NB4 (cell line): ENCODE data around the gene CDC123.
A peak's percentile ranks its signal among the peaks of the same experiment; 100 is the strongest.

Experiments used
- DNase-seq: peaks from one replicate; pipeline ENCODE4 v3.0.0; 2010; ENCODE audit warnings: low read depth
- H3K4me3 ChIP-seq: one replicate; pipeline ENCODE4 v1.5.1; 2011; ENCODE audit warnings: mild to moderate bottlenecking, low read depth, low read length, moderate library complexity
- CTCF ChIP-seq: IDR thresholded peaks from one replicate; pipeline ENCODE4 v1.5.1; 2012; ENCODE audit warnings: low read depth, low read length
- MYC ChIP-seq: IDR thresholded peaks from 2 replicates; pipeline ENCODE4 v1.6.1; 2011; ENCODE audit warnings: low read depth, low read length
- POLR2A ChIP-seq: IDR thresholded peaks from 2 replicates; pipeline ENCODE4 v1.6.1; 2011; ENCODE audit warnings: mild to moderate bottlenecking; ENCODE audit not compliant: insufficient read length; ENCODE audit errors: extremely low read depth
- TF ChIP-seq, protein P1 (sequence below): IDR thresholded peaks from 2 replicates; pipeline ENCODE4 v1.6.1; 2011; ENCODE audit warnings: low read depth, low read length

CDC123 gene

DNA sequence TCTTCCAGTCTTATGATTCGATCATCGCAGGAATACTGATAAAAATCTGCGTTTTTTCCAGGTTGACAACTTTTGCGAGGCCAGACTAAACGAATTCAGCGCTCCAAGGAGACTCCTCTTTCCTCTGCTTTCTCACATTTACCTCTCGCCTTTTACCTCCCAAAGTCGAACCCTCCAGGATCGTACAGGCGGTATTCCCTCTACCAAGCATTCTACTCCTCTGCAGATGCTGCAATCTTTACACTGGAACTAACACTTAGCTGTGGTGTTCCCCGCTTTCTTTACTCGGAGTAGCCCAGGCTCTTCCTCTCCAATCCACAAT, 746 bp upstream of the CDC123 start:
- H3K4me3 ChIP-seq, result peak overlapping the region; percentile 92
- TF ChIP-seq, protein P1, sequence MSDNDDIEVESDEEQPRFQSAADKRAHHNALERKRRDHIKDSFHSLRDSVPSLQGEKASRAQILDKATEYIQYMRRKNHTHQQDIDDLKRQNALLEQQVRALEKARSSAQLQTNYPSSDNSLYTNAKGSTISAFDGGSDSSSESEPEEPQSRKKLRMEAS, result no peak
- TF ChIP-seq CTCF, result no peak
- no peak for TF ChIP-seq MYC
- DNase-seq, result no peak

GRCh38 chr10:12196531-12197211, 683 bp downstream of the CDC123 start:
- DNase-seq, result no peak
- no peak for TF ChIP-seq CTCF

DNA sequence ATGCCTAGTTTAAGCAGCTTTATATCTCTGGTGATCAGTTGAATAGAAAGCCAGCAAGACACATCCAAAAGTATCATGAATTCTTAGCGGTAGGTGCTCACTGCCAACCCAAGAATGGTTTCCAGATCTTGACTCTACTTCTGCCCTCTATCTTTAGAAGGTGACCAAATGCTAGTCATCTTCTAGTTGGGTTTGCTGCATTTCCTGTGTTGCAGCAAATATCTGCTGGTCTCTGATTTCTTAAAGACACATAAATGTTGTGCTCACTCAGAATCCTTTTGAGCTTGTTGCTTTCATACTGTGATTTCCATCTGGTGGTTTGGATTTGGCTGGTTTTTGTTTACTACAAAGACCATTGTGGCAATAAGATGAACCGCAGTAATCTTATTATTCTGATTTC, 2.2 kb downstream of the CDC123 start:
- DNase-seq, result no peak
- TF ChIP-seq, protein P1, result no peak
- TF ChIP-seq MYC (no peak), CTCF (no peak), POLR2A (no peak)
- H3K4me3 ChIP-seq, result peak overlapping the region; percentile 34

More at GRCh38 chr10:12196531-12197211, 683 bp downstream of the CDC123 start:
- H3K4me3 ChIP-seq, result peak overlapping the region; percentile 92

DNA sequence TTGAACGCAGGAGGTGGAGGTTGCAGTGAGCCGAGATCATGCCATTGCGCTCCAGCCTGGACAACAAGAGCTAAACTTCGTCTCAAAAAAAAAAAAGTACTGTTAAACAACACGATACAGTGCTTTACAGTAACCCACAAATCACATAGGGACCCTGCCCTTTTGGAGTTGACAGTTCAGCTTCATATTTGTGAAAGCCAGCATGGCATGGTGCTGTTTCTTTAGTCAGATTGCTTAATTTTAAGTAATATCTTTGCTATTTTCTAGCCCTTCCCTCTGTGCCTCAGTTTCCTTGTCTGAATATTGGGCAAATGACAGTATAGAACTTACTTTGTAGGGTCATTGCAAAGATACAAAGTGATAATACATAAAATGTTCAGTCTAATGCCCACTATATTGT, 4.9 kb downstream of the CDC123 start:
- no peak for DNase-seq

GRCh38 chr10:12201543-12201942, 5.6 kb downstream of the CDC123 start:
- no peak overlapping the region for H3K4me3 ChIP-seq
- no peak for TF ChIP-seq CTCF
- no peak for TF ChIP-seq MYC
- TF ChIP-seq, protein P1, result no peak
- TF ChIP-seq POLR2A, result no peak
- DNase-seq, result no peak

More for the DNA sequence above, 4.9 kb downstream of the CDC123 start:
- no peak overlapping the region for H3K4me3 ChIP-seq
- TF ChIP-seq, protein P1, result no peak
- TF ChIP-seq POLR2A, result no peak
- no peak for TF ChIP-seq CTCF
- no peak for TF ChIP-seq MYC

DNA sequence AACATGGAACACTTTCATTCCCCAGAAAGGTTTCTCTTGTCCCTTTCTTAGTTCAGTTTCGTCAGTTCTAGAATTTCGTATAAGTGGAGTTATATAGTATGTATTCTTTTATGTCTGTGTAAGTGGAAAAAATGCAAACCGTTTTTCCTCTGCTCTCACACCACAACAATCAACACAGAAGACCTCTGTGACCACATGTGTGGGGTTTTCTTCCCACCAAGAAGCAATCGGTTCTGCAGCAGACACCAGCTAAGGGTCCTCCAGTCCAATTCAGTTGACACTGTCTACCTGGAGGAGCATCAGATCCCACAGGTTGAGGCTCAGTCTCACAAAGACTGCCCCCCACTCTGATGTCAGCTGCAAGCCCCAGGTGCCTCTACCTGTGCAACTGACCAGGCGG, 6.2 kb downstream of the CDC123 start:
- no peak for TF ChIP-seq POLR2A
- TF ChIP-seq, protein P1, result no peak
- no peak for TF ChIP-seq CTCF
- TF ChIP-seq MYC, result no peak
- H3K4me3 ChIP-seq, result no peak overlapping the region
- no peak for DNase-seq
